GM12878 (cell line): ENCODE results near the gene SPRED2. TPM values are rescaled to one million over a fixed set of nuclear protein-coding genes. Genes with fewer than 3 reads are reported as not detected.

Experiments used
- ATF2 ChIP-seq: IDR thresholded peaks from 2 replicates; pipeline ENCODE4 v1.6.1; 2012; ENCODE audit warnings: low read length, inconsistent platforms
- ATF3 ChIP-seq: IDR thresholded peaks from 2 replicates; pipeline ENCODE4 v1.6.1; 2011; ENCODE audit warnings: low read depth, mild to moderate bottlenecking, low read length, moderate library complexity, borderline replicate concordance; ENCODE audit errors: extremely low read depth
- BCL11A ChIP-seq: IDR thresholded peaks from 2 replicates; pipeline ENCODE4 v1.6.1; 2011; ENCODE audit warnings: low read depth, low read length
- BMI1 ChIP-seq: fragments of 450-650 bp; IDR thresholded peaks from 2 replicates; pipeline ENCODE4 v1.6.1; 2016; ENCODE audit warnings: mild to moderate bottlenecking, moderate library complexity, borderline replicate concordance
- CREB1 ChIP-seq: IDR thresholded peaks from 2 replicates; pipeline ENCODE4 v1.6.1; 2012; ENCODE audit warnings: low read depth, mild to moderate bottlenecking, inconsistent platforms
- CREM ChIP-seq: IDR thresholded peaks from 2 replicates; pipeline ENCODE4 v1.6.1; 2014; ENCODE audit warnings: antibody characterized with exemption, low read depth
- DPF2 ChIP-seq: fragments of 450-650 bp; IDR thresholded peaks from 2 replicates; pipeline ENCODE4 v1.6.1; 2017; ENCODE audit warnings: mild to moderate bottlenecking
- ESRRA ChIP-seq: IDR thresholded peaks from 2 replicates; pipeline ENCODE4 v1.6.1; 2012; ENCODE audit warnings: mild to moderate bottlenecking, low read length, improper control_type of control experiment
- ETV6 ChIP-seq, 2 experiments: fragments of 450-650 bp in 1 of 2; IDR thresholded peaks in 1 of 2; conservative IDR thresholded peaks in 1 of 2; 2 replicates each; pipeline ENCODE4 v1.6.1; 2014; ENCODE audit warnings: antibody characterized with exemption in 1 of 2, borderline replicate concordance in 1 of 2, low read depth in 1 of 2, mild to moderate bottlenecking in 1 of 2, moderate library complexity in 1 of 2
- JUNB ChIP-seq: IDR thresholded peaks from 2 replicates; pipeline ENCODE4 v1.6.1; 2016; ENCODE audit warnings: antibody characterized with exemption, mild to moderate bottlenecking
- PKNOX1 ChIP-seq: fragments of 450-650 bp; IDR thresholded peaks from 2 replicates; pipeline ENCODE4 v1.6.1; 2016; ENCODE audit warnings: mild to moderate bottlenecking
- SIX5 ChIP-seq: IDR thresholded peaks from 2 replicates; pipeline ENCODE4 v1.6.1; 2011; ENCODE audit warnings: mild to moderate bottlenecking, low read depth, low read length, moderate library complexity; ENCODE audit not compliant: severe bottlenecking
- SKIL ChIP-seq: fragments of 450-650 bp; IDR thresholded peaks from 2 replicates; pipeline ENCODE4 v1.6.1; 2017; ENCODE audit warnings: mild to moderate bottlenecking, low read depth, inconsistent platforms; ENCODE audit not compliant: poor library complexity, severe bottlenecking
- SMAD5 ChIP-seq: IDR thresholded peaks from 2 replicates; pipeline ENCODE4 v1.6.1; 2016; ENCODE audit warnings: antibody characterized with exemption, low read depth
- SREBF2 ChIP-seq: IDR thresholded peaks from 2 replicates; pipeline ENCODE4 v1.6.1; 2012; ENCODE audit warnings: mild to moderate bottlenecking, low read length
- SRF ChIP-seq, 2 experiments: IDR thresholded peaks; 2 replicates each; pipeline ENCODE4 v1.6.1; 2011; ENCODE audit warnings: low read depth in 2 of 2, low read length in 2 of 2, mild to moderate bottlenecking in 1 of 2, moderate library complexity in 1 of 2
- USF1 ChIP-seq: IDR thresholded peaks from 2 replicates; pipeline ENCODE4 v1.6.1; 2011; ENCODE audit warnings: borderline replicate concordance, low read depth, mild to moderate bottlenecking, moderate library complexity, mixed read lengths, low read length; ENCODE audit not compliant: insufficient read depth; ENCODE audit errors: extremely low read length
- YBX1 ChIP-seq: fragments of 450-650 bp; IDR thresholded peaks from 2 replicates; pipeline ENCODE4 v1.6.1; 2016; ENCODE audit warnings: antibody characterized with exemption
- YY1 ChIP-seq: IDR thresholded peaks from 2 replicates; pipeline ENCODE4 v1.6.1; 2011; ENCODE audit warnings: low read depth, mild to moderate bottlenecking, low read length
- ZNF687 ChIP-seq: fragments of 450-650 bp; IDR thresholded peaks from 2 replicates; pipeline ENCODE4 v1.6.1; 2017; ENCODE audit warnings: mild to moderate bottlenecking, moderate library complexity
- ZZZ3 ChIP-seq: IDR thresholded peaks from 2 replicates; pipeline ENCODE4 v1.6.1; 2011; ENCODE audit warnings: low read depth; ENCODE audit not compliant: control insufficient read depth, insufficient read length
- polyA plus RNA-seq, 11 experiments: library from polyadenylated mRNA; depleted of rRNA in 4 of 11; unstranded in 6 of 11; stranded (reverse) in 5 of 11; fragments of >200 nt; fragmentation: Nextera tagmentation in 4 of 11; fragmentation: Illumina TruSeq in 1 of 11; extraction: Ambion mirVana in 4 of 11; extraction: Trizol in 1 of 11; gene quantifications; 1 replicate in 1 of 11; 2 replicates in 10 of 11; pipeline versions ENCODE4 v1.2.1 to v1.2.3, GENCODE V29; 2011 to 2016; ENCODE audit warnings: inconsistent platforms in 2 of 11, missing spikeins in 2 of 11, low read depth in 1 of 11
- total RNA-seq, 4 experiments: library from RNA; depleted of rRNA in 3 of 4; stranded (reverse); fragments of >200 nt in 3 of 4; fragmentation: Illumina TruSeq in 1 of 4; extraction: Trizol in 1 of 4; gene quantifications; 2 replicates each; pipeline versions ENCODE4 v1.2.1 to v1.2.3, GENCODE V29; 2013 to 2021

The SPRED2 gene
- total and polyA plus RNA-seq, 10 of the 15 experiments (the other 5 are each of a cell fraction or from before 2014, with no cell fraction given): 3.0 to 23.9 (median 9.7) TPM

- no peak for TF ChIP-seq SIX5
- no peak for TF ChIP-seq ZZZ3
- no peak for TF ChIP-seq DPF2
- TF ChIP-seq ETV6 (conservative IDR thresholded peaks at IDR 0.05 in 1 of 2, IDR thresholded peaks at IDR 0.05 in 1 of 2; ENCODE audit: borderline replicate concordance in 1 of 2, low read depth in 1 of 2): peak in 1 of 2 experiments; percentile 44; a peak in 1 of 4 replicates
- TF ChIP-seq BCL11A: no peak
- TF ChIP-seq SRF (IDR thresholded peaks at IDR 0.05; ENCODE audit: low read depth in 2 of 2, low read length in 2 of 2): no peak
- TF ChIP-seq ESRRA: no peak
- TF ChIP-seq CREM: peak; percentile 61; the same call in 1 of the 2 replicates
- no peak for TF ChIP-seq YY1
- no peak for TF ChIP-seq YBX1
- no peak for TF ChIP-seq SREBF2
- TF ChIP-seq ATF3: no peak
- TF ChIP-seq SKIL: no peak
- TF ChIP-seq ZNF687: no peak
- 0 out of 2 replicates have a peak, but pooled peaks have one; percentile 44 for TF ChIP-seq ATF2
- peak; percentile 78 for TF ChIP-seq JUNB
- TF ChIP-seq BMI1: no peak
- no peak for TF ChIP-seq SMAD5
- no peak for TF ChIP-seq USF1
- peak; percentile 62; the same call in 1 of the 2 replicates for TF ChIP-seq CREB1
- peak; percentile 51 for TF ChIP-seq PKNOX1
These were observed 65.7 kb downstream of the SPRED2 start (continued) for GRCh38 chr2:65366595-65367125.
